ENCODE measurements around the gene CRTC1.

CRTC1 gene, protein sequence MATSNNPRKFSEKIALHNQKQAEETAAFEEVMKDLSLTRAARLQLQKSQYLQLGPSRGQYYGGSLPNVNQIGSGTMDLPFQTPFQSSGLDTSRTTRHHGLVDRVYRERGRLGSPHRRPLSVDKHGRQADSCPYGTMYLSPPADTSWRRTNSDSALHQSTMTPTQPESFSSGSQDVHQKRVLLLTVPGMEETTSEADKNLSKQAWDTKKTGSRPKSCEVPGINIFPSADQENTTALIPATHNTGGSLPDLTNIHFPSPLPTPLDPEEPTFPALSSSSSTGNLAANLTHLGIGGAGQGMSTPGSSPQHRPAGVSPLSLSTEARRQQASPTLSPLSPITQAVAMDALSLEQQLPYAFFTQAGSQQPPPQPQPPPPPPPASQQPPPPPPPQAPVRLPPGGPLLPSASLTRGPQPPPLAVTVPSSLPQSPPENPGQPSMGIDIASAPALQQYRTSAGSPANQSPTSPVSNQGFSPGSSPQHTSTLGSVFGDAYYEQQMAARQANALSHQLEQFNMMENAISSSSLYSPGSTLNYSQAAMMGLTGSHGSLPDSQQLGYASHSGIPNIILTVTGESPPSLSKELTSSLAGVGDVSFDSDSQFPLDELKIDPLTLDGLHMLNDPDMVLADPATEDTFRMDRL

DNA sequence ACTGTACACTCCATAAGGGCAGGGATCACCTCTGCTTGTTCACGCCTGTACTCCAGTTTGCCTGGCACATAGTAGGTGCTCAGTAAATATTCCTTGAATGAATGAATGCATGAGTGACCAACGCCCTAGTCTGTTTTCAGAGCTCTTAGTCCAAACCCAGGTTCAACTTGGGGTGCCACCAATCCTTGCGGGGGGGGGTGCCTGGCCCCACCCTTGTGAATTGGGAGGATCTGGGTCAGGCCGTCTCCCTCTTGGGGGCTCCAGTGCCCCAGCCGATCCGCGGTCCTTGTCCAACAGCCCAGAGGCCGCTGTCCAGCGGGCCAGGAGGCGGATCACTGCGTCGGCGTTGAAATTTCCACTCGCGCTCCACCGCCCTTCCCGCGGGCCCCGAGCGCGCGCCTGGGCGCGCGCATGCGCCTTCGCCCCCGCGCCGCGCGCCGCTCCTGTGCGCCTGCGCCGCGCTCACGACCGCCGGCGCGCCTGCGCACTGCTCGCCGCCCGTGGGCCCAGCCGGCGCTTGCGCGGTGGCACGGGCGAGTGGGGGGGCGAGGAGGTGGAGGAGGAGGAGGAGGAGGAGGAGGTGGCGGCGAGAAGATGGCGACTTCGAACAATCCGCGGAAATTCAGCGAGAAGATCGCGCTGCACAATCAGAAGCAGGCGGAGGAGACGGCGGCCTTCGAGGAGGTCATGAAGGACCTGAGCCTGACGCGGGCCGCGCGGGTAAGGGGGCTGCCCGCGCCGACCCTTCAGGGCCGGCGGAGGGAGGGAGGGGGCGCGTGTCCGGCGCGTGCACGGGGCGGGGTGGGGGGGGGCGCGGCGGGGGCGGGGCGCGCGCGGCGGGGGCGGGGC, at the start of gene CRTC1:
CRTC1 (plus strand) TSS at position 572 of the 849 bp plus-strand sequence; CDS start at position 595, 23 bp downstream.
- DNase-seq, result peak in 13 of 14 donors; percentile 54 to 91 (median 81)

DNA sequence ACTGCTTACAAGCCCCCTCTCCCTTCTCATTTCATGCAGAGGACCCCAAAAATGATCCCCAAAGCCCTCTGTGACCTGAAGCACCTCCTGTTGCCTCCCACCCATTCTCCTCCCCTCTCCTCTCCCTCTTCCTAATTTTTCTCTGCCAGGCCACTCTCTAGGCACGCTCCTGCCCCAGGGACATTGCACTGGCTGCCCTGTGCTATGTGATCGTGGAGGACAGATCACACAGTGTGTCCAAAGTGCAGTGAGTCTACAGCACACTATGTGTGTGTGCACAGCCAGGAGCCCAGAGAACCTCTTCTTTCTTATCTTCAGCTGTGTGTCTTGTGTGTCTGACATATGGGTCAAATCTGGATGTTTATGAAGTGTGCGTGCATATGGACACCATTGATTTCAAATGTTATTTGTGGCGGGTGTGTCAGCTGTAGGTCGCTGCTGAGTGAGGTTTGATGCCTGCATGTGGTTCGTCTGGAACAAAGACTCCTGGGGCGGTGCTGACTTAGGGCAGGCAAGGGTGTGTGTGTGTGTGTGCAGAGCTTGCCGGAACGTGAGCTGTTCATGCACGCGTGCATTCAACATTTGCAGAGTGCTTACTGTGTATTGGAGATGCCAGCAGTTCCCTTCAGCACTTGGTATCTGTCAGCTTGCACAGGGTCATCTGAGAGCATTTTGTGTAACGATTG, 48.7 kb upstream of the CRTC1 start:
- no peak for DNase-seq

DNA sequence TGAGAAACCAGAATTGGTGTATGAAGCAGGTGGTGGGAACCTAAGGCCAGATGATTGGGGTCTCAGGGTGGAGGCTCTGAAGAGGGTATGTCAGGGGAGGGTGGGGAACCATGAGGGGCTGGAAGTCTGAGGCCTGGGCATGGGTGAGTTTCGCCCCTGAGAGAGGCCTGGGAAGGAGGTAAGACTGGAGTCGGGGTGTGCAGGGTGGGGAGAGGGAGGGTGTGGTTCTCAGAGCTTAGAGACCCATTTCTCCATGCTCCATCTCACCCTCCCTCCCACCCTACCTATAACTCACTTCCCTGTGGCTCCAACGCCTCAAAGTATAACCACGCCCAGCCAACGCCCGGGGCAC, 47.7 kb upstream of the CRTC1 start:
- no peak for DNase-seq

DNA sequence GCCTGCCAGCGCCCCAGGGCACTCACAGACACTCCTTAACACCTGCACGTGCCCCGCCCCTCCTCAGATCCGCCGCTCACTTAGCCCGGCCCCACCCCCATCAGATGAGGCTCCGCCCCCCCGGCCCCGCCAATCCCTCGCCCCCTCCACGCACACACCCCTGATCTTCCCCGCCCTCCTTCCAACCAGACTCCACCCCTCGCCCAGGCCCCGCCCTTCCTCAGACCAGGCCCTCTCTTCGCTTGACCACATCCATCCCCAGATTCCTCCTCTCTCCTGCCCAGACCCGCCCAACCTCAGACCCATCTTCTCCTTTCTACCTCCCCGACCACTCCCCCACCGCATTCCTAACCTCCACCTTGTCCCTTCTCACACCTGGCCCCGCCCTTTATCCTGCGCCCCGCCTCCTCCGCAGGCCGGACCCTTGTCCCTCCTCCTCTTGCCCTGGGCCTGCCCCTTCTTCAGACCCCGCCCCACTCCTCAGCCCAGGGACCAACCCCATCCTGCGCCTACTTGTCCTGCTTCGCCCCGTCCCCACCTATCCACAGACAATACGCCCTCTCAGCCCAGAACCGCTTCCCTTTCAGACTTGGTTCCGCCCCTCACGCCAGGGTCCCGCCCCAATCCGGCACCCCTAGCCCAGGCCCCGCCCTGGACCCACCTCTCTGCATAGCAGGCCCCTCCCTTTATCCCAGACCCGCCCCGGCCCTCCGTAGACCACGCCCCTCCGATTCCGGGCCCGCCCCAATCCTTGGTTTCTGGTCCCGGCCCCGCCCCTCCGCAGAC, 47.1 kb upstream of the CRTC1 start:
- peak; percentile 75 to 95 (median 92) for DNase-seq

DNA sequence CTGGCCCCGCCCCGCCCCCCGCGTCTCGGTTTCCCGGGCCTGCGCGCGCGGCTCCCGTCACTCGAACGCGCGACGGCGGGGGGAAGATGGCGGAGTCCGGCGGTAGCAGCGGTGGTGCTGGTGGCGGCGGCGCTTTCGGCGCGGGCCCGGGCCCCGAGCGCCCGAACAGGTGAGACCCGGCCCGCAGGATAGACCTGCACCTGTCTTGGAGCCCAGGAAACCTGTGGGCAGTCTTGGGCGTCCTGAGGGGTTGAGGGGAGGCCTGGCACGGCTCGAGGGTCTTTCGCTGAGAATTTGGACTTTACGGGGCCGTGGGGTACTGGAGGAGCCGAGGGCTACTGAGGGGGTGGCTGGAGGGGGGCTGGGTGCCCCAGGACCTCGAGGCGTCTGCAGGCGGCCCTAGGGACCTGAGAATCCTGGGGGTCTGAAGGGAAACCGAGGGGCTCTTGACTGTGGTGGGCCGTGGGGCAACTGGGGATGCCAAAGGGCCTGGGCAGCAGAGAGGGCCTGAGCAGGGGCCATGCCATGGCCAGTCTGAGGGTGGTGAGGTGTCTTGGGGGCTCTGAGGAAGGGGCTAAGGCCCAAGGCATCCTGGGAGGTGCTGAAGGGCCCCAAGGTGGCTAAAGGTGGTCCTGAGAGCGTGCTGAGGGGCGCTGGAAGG, 46.4 kb upstream of the CRTC1 start, which contains the start of gene KLHL26:
KLHL26 (plus strand) TSS at position 60 of the 661 bp plus-strand sequence; CDS start at position 87, 27 bp downstream.
- no peak for DNase-seq

DNA sequence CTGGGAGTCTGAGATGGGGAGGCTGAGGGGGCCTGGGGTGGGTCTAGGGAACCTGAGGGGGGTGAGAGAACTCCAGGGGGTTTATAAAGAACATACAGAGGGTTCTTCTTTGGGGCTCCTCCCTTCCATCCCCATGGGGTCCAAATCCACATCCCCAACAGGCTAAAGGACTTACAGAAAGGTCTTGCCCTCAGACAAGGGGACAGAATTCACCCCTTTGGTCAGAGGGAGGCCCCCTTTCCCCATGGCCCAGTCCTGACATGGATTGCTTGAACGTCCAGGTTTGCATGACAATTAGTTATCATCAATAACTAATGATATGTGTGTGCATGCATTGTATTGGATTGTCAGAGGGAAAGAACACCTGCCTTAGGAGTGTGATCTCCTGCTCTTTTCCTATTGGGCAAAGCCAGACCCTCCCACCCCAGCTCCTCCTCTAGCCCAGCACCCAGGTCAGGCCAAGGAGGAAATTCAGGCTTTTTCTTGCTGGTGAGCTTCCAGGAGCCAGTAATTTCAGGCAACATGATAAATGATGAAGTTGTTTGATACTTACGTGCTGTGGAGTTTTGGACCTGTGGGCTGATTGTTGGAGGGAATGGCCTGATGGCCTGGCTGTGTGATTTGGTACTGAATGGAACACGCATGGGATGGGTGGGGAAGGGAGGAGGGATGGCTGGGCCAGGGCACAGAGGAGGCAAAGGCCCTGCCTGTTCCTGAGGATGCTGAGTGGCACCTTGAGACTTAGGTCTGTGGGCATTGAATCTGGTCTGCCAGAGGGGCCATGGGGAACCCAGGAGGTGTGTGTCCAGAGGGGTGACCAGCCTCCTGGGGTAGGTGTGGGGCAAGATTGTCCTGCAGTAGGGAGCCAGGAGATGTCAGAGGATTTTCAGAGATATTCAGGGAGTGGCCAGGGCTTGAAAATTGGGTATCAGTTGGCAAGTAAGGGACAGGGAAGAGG, 45.5 kb upstream of the CRTC1 start:
- peak in 1 of 14 donors; percentile 36 for DNase-seq

GRCh38 chr19:18639706-18640243, 43.7 kb upstream of the CRTC1 start:
- DNase-seq, result no peak

- DNase-seq, result peak in 8 of 14 donors; percentile 20 to 72 (median 50)
Observed at GRCh38 chr19:18644196-18645034, 39.1 kb upstream of the CRTC1 start.

DNA sequence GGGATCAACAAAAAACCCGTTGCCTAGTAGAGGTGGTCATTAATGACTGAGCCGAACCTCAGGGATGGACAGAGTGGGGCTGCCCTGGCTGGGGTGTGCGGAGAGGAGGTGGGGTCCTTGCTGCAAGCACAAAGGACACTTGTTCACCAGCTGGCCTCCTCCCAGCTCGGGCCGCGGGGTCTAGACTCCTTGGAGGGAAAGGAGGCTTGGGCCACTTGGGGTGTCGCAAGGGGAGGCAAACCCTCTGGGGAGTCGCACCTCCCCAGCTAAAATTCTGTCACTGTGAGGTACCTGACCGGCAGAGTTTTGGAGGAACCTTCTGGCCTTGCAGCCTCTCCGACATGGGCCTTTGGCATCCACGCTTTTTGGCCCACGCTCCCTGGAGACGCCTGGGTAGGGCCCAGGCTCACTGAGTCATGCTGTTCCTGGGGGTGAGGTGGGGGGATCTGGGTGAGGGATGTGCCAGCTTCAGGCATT, 38.4 kb upstream of the CRTC1 start:
- peak in 11 of 14 donors; percentile 16 to 88 (median 71) for DNase-seq

- DNase-seq, result no peak
Observed at GRCh38 chr19:18646535-18647370, 36.7 kb upstream of the CRTC1 start.

- no peak for DNase-seq
Observed at GRCh38 chr19:18647371-18647767, 36.1 kb upstream of the CRTC1 start.

GRCh38 chr19:18647807-18648206, 35.7 kb upstream of the CRTC1 start:
- no peak for DNase-seq

DNA sequence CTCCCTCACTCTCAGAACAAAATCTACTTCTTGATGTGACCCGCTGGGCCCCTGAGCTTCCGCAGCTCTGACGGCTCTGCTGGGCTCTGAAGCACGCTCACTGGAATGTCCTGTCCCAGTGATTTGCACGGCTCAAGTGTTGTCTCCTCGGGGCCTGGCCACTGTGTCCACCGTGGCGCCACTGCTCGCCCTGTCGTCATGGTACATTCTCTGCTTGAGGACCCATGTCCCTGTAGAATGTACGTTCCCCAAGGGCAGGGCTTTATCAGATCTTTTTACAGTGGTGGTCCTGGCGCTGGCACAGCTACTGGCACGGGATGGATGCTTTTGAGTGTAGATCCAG, 34.5 kb upstream of the CRTC1 start:
- DNase-seq, result no peak

GRCh38 chr19:18649371-18650020, 34.0 kb upstream of the CRTC1 start:
- peak in 6 of 14 donors; percentile 15 to 54 (median 44) for DNase-seq

GRCh38 chr19:18650021-18650390, 33.5 kb upstream of the CRTC1 start:
- DNase-seq, result peak in 4 of 14 donors; percentile 13 to 44 (median 36)

DNA sequence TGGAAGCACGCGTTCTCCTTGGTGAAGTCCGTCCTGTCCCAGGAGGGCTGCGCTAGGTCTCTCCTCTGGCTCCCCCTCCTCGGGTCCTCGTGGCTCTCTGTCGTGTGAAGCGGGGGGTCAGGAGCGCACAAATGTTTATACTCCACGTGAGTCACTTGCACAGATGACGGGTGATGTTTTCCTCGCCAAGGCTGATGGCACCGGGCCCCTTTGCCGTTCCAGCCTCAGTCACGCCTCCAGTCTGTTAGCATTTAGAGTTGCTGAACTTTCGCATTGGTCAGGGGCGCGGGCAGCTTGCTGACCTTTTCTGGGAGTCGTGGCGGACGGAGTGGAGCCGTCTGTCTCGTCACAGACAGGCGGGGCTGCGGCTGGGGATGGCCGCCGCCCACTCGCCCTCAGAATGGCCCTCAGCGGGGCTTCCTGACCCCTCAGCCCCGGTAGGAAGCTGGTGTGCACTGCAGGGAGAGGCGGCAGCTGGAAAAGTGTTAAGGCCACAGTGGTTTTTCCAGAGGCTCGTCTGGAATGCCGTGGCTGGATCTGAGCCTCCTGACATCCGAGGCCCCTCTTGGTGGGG, 32.9 kb upstream of the CRTC1 start:
- peak in 2 of 14 donors; percentile 9 to 33 for DNase-seq
